ENCODE results near the gene ID1. TPM values are rescaled to one million over a fixed set of nuclear protein-coding genes. Genes with fewer than 3 reads are reported as not detected.

Gene ID1
- total and polyA plus RNA-seq, 2 of the 13 experiments (the other 11 are each of a cell fraction or from before 2014, with no cell fraction given) = 320 to 419 TPM

- peak; percentile 98; the same call in 1 of the 2 replicates for TF ChIP-seq ZNF713 (CRISPR knock-in tag; IDR thresholded peaks at IDR 0.05)
- peak; percentile 99 for TF ChIP-seq ZNF292 (CRISPR knock-in tag; IDR thresholded peaks at IDR 0.05; ENCODE audit: borderline replicate concordance, low read depth)
- TF ChIP-seq ZNF747 (CRISPR knock-in tag; IDR thresholded peaks at IDR 0.05; ENCODE audit: borderline replicate concordance) = peak; percentile 99
- TF ChIP-seq ATF7 (IDR thresholded peaks at IDR 0.05) = peak; percentile 100
- TF ChIP-seq ATF7 (CRISPR knock-in tag; IDR thresholded peaks at IDR 0.05) = peak; percentile 100
- peak; percentile 81; the same call in 1 of the 2 replicates for TF ChIP-seq ZSCAN12 (CRISPR knock-in tag; IDR thresholded peaks at IDR 0.05)
- TF ChIP-seq ZNF775 (CRISPR knock-in tag; IDR thresholded peaks at IDR 0.05; ENCODE audit: borderline replicate concordance) = no peak
- peak; percentile 59 for TF ChIP-seq ZNF770 (CRISPR knock-in tag; IDR thresholded peaks at IDR 0.05)
- TF ChIP-seq FOSL1 (CRISPR knock-in tag; IDR thresholded peaks at IDR 0.05; ENCODE audit: borderline replicate concordance) = 0 out of 2 replicates have a peak, but pooled peaks have one; percentile 67
- TF ChIP-seq JUND (CRISPR knock-in tag; IDR thresholded peaks at IDR 0.05) = peak; percentile 94
- no peak for TF ChIP-seq NFE2 (CRISPR knock-in tag; IDR thresholded peaks at IDR 0.05)
- TF ChIP-seq GTF2F1 (IDR thresholded peaks at IDR 0.05; ENCODE audit: low read length) = peak; percentile 80; the same call in 1 of the 2 replicates
- no peak for TF ChIP-seq ZNF335 (CRISPR knock-in tag; IDR thresholded peaks at IDR 0.05)
- TF ChIP-seq, protein P1, sequence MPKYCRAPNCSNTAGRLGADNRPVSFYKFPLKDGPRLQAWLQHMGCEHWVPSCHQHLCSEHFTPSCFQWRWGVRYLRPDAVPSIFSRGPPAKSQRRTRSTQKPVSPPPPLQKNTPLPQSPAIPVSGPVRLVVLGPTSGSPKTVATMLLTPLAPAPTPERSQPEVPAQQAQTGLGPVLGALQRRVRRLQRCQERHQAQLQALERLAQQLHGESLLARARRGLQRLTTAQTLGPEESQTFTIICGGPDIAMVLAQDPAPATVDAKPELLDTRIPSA (CRISPR knock-in tag; IDR thresholded peaks at IDR 0.05; ENCODE audit: borderline replicate concordance) = peak; percentile 95; the same call in 1 of the 2 replicates
- TF ChIP-seq EP300 (IDR thresholded peaks at IDR 0.05; ENCODE audit: low read depth in 2 of 2, low read length in 2 of 2) = peak; percentile 96 to 100
- peak; percentile 99 for TF ChIP-seq EP300 (CRISPR knock-in tag; IDR thresholded peaks at IDR 0.05; ENCODE audit: borderline replicate concordance)
- peak; percentile 96 for TF ChIP-seq ZFP90 (CRISPR knock-in tag; IDR thresholded peaks at IDR 0.05; ENCODE audit: borderline replicate concordance)
- TF ChIP-seq ZNF788 (CRISPR knock-in tag; IDR thresholded peaks at IDR 0.05; ENCODE audit: borderline replicate concordance) = peak; percentile 100
- TF ChIP-seq IRF1 (CRISPR knock-in tag; IDR thresholded peaks at IDR 0.05; ENCODE audit: low read depth) = 0 out of 2 replicates have a peak, but pooled peaks have one; percentile 79
- peak; percentile 98 for TF ChIP-seq NCOA2 (CRISPR knock-in tag; IDR thresholded peaks at IDR 0.05)
- peak; percentile 29; the same call in 1 of the 2 replicates for TF ChIP-seq ZNF280D (CRISPR knock-in tag; IDR thresholded peaks at IDR 0.05)
- TF ChIP-seq, protein P2, sequence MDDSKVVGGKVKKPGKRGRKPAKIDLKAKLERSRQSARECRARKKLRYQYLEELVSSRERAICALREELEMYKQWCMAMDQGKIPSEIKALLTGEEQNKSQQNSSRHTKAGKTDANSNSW (CRISPR knock-in tag; IDR thresholded peaks at IDR 0.05; ENCODE audit: borderline replicate concordance) = no peak
- TF ChIP-seq, protein P3, sequence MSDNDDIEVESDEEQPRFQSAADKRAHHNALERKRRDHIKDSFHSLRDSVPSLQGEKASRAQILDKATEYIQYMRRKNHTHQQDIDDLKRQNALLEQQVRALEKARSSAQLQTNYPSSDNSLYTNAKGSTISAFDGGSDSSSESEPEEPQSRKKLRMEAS (IDR thresholded peaks at IDR 0.05) = no peak
Observed at GRCh38 chr20:31603822-31604566, 1.1 kb upstream of the ID1 start (continued).

All from HepG2 (cell line).